ENCODE results near the gene ACO1. TPM values are rescaled to one million over a fixed set of nuclear protein-coding genes. Genes with fewer than 3 reads are reported as not detected.

Gene ACO1
- total RNA-seq, 1 donor from 2014 or later: 19.1 TPM

- H3K9me3 ChIP-seq: no peaks in the 10 kb centered on the region
- no peak overlapping the region for H3K4me3 ChIP-seq
- no peaks in the 10 kb centered on the region for H3K4me1 ChIP-seq
- no peak for DNase-seq (ENCODE audit: low spot score in 2 of 2)
- peaks cover 40 to 72% of the 10 kb centered on the region in 2 donors for H3K36me3 ChIP-seq
- TF ChIP-seq, protein P1, sequence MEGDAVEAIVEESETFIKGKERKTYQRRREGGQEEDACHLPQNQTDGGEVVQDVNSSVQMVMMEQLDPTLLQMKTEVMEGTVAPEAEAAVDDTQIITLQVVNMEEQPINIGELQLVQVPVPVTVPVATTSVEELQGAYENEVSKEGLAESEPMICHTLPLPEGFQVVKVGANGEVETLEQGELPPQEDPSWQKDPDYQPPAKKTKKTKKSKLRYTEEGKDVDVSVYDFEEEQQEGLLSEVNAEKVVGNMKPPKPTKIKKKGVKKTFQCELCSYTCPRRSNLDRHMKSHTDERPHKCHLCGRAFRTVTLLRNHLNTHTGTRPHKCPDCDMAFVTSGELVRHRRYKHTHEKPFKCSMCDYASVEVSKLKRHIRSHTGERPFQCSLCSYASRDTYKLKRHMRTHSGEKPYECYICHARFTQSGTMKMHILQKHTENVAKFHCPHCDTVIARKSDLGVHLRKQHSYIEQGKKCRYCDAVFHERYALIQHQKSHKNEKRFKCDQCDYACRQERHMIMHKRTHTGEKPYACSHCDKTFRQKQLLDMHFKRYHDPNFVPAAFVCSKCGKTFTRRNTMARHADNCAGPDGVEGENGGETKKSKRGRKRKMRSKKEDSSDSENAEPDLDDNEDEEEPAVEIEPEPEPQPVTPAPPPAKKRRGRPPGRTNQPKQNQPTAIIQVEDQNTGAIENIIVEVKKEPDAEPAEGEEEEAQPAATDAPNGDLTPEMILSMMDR (IDR thresholded peaks at IDR 0.05): no peak
- H3K27ac ChIP-seq: no peak overlapping the region
- intact Hi-C loops (cut with DNase I): no loop called here
- H3K27me3 ChIP-seq: no peaks in the 10 kb centered on the region
These were observed 29.0 kb downstream of the ACO1 start for GRCh38 chr9:32413424-32413823.

DNA sequence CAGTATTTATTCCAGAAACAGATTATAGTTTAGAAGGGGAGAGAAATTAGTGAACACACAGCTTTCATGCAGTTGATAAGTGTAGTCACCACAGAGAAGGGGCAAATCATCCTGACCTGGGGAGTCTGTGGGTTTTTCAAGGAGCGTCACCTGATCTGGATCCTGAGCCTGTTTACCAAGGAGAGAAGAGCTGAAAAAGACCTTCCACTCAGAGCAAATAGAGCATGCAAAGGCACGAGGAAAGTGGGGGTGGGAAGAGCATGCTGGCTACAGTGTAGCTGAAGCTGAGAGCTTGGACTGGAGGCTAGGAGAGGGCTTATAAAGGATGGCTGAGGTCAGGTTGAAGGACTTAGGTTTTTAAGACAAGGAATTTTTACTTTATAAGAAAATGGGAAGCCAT, 30.4 kb downstream of the ACO1 start:
- no peaks in the 10 kb centered on the region for H3K4me1 ChIP-seq
- no peak for DNase-seq (ENCODE audit: low spot score in 2 of 2)
- H3K4me3 ChIP-seq: no peak overlapping the region
- no peaks in the 10 kb centered on the region for H3K9me3 ChIP-seq
- no peak overlapping the region for H3K27ac ChIP-seq
- TF ChIP-seq, protein P1 (IDR thresholded peaks at IDR 0.05): no peak
- H3K27me3 ChIP-seq: no peaks in the 10 kb centered on the region
- peaks cover 35 to 72% of the 10 kb centered on the region in 2 donors for H3K36me3 ChIP-seq
- intact Hi-C loops (cut with DNase I): no loop called here

GRCh38 chr9:32419921-32420320, 35.5 kb downstream of the ACO1 start:
- intact Hi-C loops (cut with DNase I): no loop called here
- H3K27me3 ChIP-seq: no peaks in the 10 kb centered on the region
- no peak overlapping the region for H3K27ac ChIP-seq
- TF ChIP-seq, protein P1 (IDR thresholded peaks at IDR 0.05): no peak
- H3K4me1 ChIP-seq: no peaks in the 10 kb centered on the region
- DNase-seq (ENCODE audit: low spot score in 2 of 2): no peak
- H3K4me3 ChIP-seq: no peak overlapping the region
- no peaks in the 10 kb centered on the region for H3K9me3 ChIP-seq
- H3K36me3 ChIP-seq: peaks cover 41 to 90% of the 10 kb centered on the region in 2 donors

DNA sequence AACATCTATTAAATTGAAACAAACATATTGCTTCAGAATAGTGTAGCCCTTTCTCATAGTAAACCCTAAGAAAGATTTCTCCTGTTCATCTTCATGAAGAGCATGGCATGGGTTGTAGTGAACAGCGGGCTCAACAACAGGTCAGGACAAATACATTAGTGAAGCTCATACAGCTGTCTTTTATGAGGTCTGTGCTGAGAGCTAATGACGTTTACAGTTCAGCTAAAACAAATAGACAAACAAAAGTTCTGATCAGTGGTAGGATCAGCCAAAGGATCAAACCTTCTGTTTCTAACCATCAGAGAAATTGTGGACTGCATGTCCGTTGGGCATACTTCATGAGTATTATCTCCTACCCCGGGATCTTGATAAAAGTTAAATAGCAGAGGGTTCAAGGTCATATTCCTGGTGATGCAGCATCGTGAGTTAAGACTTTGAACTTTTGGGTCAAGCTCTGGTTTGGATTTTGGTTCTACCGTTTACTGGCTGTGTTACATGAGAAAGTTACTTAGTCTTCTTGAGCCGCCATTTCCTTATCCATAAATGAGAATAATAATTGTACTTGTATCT, 37.9 kb downstream of the ACO1 start:
- TF ChIP-seq, protein P1 (IDR thresholded peaks at IDR 0.05): no peak
- no peaks in the 10 kb centered on the region for H3K9me3 ChIP-seq
- H3K36me3 ChIP-seq: peaks cover 45 to 91% of the 10 kb centered on the region in 2 donors
- H3K4me3 ChIP-seq: no peak overlapping the region
- H3K4me1 ChIP-seq: peaks cover 0 to 3% of the 10 kb centered on the region in 2 donors
- H3K27me3 ChIP-seq: no peaks in the 10 kb centered on the region
- DNase-seq (ENCODE audit: low spot score in 2 of 2): no peak
- no peak overlapping the region for H3K27ac ChIP-seq
- intact Hi-C loops (cut with DNase I): no loop called here

DNA sequence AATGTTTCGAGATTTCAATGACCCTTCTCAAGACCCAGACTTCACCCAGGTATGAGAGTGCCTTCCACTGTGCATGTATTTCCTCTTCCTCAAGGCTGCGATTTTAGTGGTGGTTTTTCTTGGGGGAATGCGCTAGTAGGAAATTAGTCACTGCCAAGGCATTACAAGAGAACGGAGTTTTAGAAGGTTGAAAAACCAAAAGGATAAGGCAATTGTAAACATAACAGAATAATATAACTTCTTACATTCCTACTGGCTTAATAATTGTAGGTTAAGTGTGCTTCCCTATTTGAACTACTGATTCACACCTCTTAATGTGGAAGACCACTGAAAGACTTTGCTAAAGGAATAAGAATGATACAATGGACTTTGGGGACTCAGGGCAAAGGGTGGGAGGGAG, 38.9 kb downstream of the ACO1 start:
- no peak for DNase-seq (ENCODE audit: low spot score in 2 of 2)
- intact Hi-C loops (cut with DNase I): no loop called here
- H3K27ac ChIP-seq: no peak overlapping the region
- H3K4me1 ChIP-seq: peaks cover 0 to 3% of the 10 kb centered on the region in 2 donors
- H3K36me3 ChIP-seq: peaks cover 36 to 90% of the 10 kb centered on the region in 2 donors
- TF ChIP-seq, protein P1 (IDR thresholded peaks at IDR 0.05): no peak
- H3K4me3 ChIP-seq: no peak overlapping the region
- H3K27me3 ChIP-seq: no peaks in the 10 kb centered on the region
- no peaks in the 10 kb centered on the region for H3K9me3 ChIP-seq

DNA sequence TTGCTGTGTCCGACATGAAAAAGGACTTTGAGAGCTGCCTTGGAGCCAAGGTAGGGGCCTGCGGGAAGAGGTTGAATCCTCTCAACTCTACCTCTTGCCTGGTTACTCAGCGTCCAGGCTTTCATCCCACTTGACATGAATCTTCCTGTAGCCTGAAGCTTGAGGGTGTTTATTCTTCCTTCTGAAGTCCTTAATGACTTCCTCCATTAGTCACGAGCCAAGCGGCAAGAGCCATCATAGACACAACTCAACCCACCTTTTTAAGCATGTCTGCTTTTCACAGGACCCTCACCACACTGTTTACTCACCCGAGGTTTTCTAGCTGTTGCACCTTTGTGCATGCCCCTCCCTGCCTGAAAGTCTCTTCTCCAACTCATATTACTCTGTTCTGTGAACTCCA, 40.2 kb downstream of the ACO1 start:
- no peak overlapping the region for H3K27ac ChIP-seq
- intact Hi-C loops (cut with DNase I): no loop called here
- H3K9me3 ChIP-seq: no peaks in the 10 kb centered on the region
- TF ChIP-seq, protein P1 (IDR thresholded peaks at IDR 0.05): no peak
- H3K27me3 ChIP-seq: no peaks in the 10 kb centered on the region
- peaks cover 30 to 86% of the 10 kb centered on the region in 2 donors for H3K36me3 ChIP-seq
- no peak for DNase-seq (ENCODE audit: low spot score in 2 of 2)
- H3K4me3 ChIP-seq: no peak overlapping the region
- peaks cover 0 to 3% of the 10 kb centered on the region in 2 donors for H3K4me1 ChIP-seq

Measured in ascending aorta (tissue), 2 donors.